Thyroid gland (tissue), 4 donors: Measurements from ENCODE around the gene TRIL.

Source experiments
- POLR2A ChIP-seq, 2 donors: fragments of 450-650 bp; IDR thresholded peaks; one replicate each; pipeline ENCODE4 v1.6.1; 2017; ENCODE audit warnings: antibody characterized with exemption in 2 of 2, mild to moderate bottlenecking in 2 of 2, moderate library complexity in 1 of 2
- TF ChIP-seq, protein P1 (sequence below), 6 experiments: fragments of 200-600 bp in 3 of 6; fragments of 450-650 bp in 3 of 6; sonication (generic) in 3 of 6; IDR thresholded peaks; one replicate each; pipeline ENCODE4 v1.5.1; 2016 to 2019; ENCODE audit warnings: antibody characterized with exemption in 6 of 6, mild to moderate bottlenecking in 2 of 6, inconsistent platforms in 1 of 6, moderate library complexity in 1 of 6

DNA sequence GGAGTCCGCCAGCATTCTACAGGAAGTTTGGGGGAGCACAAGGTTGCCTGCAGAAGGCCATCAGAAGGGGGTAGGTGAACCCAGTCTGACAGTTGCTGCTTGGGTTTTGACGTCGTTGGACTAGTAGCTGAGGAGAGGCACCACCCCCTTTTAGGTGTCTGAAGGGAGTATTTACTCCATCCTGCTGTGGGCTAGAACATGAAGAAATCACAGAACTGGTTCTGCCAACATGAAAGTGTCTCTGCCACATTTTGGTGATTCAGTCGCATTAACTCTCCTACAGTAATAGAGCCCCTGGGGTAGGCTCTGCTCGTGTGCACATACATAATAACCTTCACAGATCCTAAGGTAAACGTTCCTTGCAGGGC lies 834 bp upstream of the TRIL start:
- TF ChIP-seq, protein P1, sequence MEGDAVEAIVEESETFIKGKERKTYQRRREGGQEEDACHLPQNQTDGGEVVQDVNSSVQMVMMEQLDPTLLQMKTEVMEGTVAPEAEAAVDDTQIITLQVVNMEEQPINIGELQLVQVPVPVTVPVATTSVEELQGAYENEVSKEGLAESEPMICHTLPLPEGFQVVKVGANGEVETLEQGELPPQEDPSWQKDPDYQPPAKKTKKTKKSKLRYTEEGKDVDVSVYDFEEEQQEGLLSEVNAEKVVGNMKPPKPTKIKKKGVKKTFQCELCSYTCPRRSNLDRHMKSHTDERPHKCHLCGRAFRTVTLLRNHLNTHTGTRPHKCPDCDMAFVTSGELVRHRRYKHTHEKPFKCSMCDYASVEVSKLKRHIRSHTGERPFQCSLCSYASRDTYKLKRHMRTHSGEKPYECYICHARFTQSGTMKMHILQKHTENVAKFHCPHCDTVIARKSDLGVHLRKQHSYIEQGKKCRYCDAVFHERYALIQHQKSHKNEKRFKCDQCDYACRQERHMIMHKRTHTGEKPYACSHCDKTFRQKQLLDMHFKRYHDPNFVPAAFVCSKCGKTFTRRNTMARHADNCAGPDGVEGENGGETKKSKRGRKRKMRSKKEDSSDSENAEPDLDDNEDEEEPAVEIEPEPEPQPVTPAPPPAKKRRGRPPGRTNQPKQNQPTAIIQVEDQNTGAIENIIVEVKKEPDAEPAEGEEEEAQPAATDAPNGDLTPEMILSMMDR (IDR thresholded peaks at IDR 0.05) = no peak
- no peak for TF ChIP-seq POLR2A (IDR thresholded peaks at IDR 0.05)
